Measurements from ENCODE around the gene ATP2B2.
"Not testable (repeated sequence)": the region's sequence is repeated elsewhere in the genome, so short reads cannot be mapped to it uniquely, and the experiment has no call there.

ATP2B2 gene

GRCh38 chr3:10383850-10384248 lies 121.5 kb downstream of the ATP2B2 start:
- DNase-seq (ENCODE audit: low read depth): no peak

GRCh38 chr3:10382892-10383849 lies 122.2 kb downstream of the ATP2B2 start:
- no peak for DNase-seq (ENCODE audit: low read depth)
- H3K4me3 ChIP-seq (ENCODE audit: low read depth, low read length): no peak overlapping the region
- TF ChIP-seq MAX (IDR thresholded peaks at IDR 0.05; ENCODE audit: low read depth, low read length) (no peak), POLR2A (IDR thresholded peaks at IDR 0.05; ENCODE audit: extremely low read depth, insufficient read length) (no peak), MYC (IDR thresholded peaks at IDR 0.05; ENCODE audit: low read depth, low read length) (no peak)

More at GRCh38 chr3:10383850-10384248, 121.5 kb downstream of the ATP2B2 start:
- TF ChIP-seq MAX (IDR thresholded peaks at IDR 0.05; ENCODE audit: low read depth, low read length): no peak
- no peak for TF ChIP-seq POLR2A (IDR thresholded peaks at IDR 0.05; ENCODE audit: extremely low read depth, insufficient read length)
- no peak for TF ChIP-seq MYC (IDR thresholded peaks at IDR 0.05; ENCODE audit: low read depth, low read length)
- TF ChIP-seq CTCF (IDR thresholded peaks at IDR 0.05; ENCODE audit: low read depth, low read length): no peak
- H3K4me3 ChIP-seq (ENCODE audit: low read depth, low read length): no peak overlapping the region

- DNase-seq (ENCODE audit: low read depth); H3K4me3 ChIP-seq (ENCODE audit: low read depth, low read length): not testable (repeated sequence)
These were observed 122.9 kb downstream of the ATP2B2 start for GRCh38 chr3:10382445-10382844.

GRCh38 chr3:10381336-10381735 lies 124.0 kb downstream of the ATP2B2 start:
- DNase-seq (ENCODE audit: low read depth): no peak
- no peak overlapping the region for H3K4me3 ChIP-seq (ENCODE audit: low read depth, low read length)
- no peak for TF ChIP-seq MAX (IDR thresholded peaks at IDR 0.05; ENCODE audit: low read depth, low read length)
- TF ChIP-seq CTCF (IDR thresholded peaks at IDR 0.05; ENCODE audit: low read depth, low read length): no peak
- TF ChIP-seq MYC (IDR thresholded peaks at IDR 0.05; ENCODE audit: low read depth, low read length): no peak
- no peak for TF ChIP-seq POLR2A (IDR thresholded peaks at IDR 0.05; ENCODE audit: extremely low read depth, insufficient read length)

GRCh38 chr3:10380906-10381305 lies 124.5 kb downstream of the ATP2B2 start:
- TF ChIP-seq MYC (IDR thresholded peaks at IDR 0.05; ENCODE audit: low read depth, low read length): no peak
- TF ChIP-seq POLR2A (IDR thresholded peaks at IDR 0.05; ENCODE audit: extremely low read depth, insufficient read length): no peak
- TF ChIP-seq CTCF (IDR thresholded peaks at IDR 0.05; ENCODE audit: low read depth, low read length): no peak
- no peak for TF ChIP-seq MAX (IDR thresholded peaks at IDR 0.05; ENCODE audit: low read depth, low read length)
- no peak overlapping the region for H3K4me3 ChIP-seq (ENCODE audit: low read depth, low read length)
- DNase-seq (ENCODE audit: low read depth): no peak

GRCh38 chr3:10379961-10380360 lies 125.4 kb downstream of the ATP2B2 start:
- H3K4me3 ChIP-seq (ENCODE audit: low read depth, low read length): no peak overlapping the region
- DNase-seq (ENCODE audit: low read depth): no peak
- TF ChIP-seq MAX (IDR thresholded peaks at IDR 0.05; ENCODE audit: low read depth, low read length) (no peak), MYC (IDR thresholded peaks at IDR 0.05; ENCODE audit: low read depth, low read length) (no peak), POLR2A (IDR thresholded peaks at IDR 0.05; ENCODE audit: extremely low read depth, insufficient read length) (no peak), CTCF (IDR thresholded peaks at IDR 0.05; ENCODE audit: low read depth, low read length) (no peak)
